Activated CD4-positive, alpha-beta T cell treated with anti-CD3 and anti-CD28 coated beads, Interleukin-2, Interleukin-6, amounts not matched to agents 100 ng/mL and 50 ng/mL, durations not matched to agents 16 hours and 8 hours (primary cell): ENCODE data around the gene S100A2.
"Not testable (repeated sequence)": the region's sequence is repeated elsewhere in the genome, so short reads cannot be mapped to it uniquely, and the experiment has no call there.

ENCODE experiments used
- DNase-seq: peaks from one replicate; pipeline ENCODE4 v3.0.0-alpha.2; 2020

S100A2 gene

DNA sequence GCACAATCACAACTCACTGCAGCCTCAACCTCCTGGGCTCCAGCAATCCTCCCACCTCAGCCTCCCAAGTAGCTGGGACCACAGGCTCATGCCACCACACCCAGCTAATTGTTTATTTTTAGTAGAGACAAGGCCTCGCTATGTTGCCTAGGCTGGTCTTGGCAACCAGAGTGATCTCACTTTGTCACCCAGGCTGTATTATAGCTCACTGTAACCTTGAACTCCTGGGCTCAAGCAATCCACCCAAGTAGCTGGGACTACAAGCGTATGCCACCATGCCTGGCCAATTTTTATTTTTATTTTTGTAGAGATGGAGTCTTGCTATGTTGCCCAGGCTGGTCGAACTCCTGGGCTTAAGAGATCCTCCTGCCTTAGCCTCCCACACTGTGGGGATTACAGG is 3.6 kb downstream of the S100A2 start:
- DNase-seq, result not testable (repeated sequence)

DNA sequence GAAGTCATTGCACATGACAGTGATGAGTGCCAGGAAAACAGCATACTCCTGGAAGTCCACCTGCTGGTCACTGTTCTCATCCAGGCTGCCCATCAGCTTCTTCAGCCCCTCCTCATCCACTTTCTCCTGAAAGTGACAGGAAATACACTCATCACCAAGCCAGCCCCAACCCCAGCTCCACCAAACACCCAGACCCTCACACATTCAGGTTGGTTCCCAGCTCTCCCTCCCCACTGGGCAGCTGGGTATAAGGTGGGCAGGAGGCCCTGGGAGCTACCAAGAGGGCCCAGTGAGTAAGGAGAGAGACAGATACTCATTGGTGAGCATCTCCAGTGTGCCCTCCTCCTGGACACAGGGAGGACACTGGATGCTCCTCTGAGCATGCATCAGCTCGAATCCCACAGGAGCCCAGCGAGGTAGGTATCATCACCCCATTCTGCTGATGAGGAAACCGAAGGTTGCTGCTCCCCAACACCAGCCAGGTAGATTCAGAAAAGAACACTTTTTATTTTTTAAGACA is 4.1 kb downstream of the S100A2 start:
- DNase-seq, result no peak

DNA sequence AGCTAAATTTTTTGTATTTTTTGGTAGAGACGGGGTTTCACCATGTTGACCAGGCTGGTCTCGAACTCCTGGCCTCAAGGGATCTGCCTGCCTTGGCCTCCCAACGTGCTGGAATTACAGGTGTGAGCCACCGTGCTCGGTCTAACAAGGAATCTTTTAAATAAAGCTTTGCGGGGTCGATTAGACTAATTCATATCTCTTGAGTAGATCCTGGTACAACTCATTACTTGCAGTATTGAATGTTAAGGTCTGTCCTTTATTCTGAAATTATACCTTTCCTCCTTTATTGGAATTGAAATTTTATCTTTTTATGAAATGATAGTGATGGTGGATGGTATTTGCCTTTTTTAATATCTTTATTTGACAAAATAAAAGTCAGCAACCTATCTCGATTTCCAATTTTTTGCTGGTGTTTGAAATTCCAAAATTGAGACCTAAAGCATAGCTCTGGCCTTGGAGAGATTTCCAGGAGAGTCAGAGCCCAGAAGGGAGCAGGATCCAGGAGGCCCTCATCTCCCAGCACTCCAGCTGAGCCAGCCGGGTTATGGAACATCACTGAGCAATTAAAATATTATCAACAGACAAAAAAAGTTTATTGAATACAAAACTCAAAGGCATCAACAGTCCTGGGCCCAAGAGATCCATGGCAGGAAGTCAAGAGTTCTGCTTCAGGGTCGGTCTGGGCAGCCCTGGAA is 4.7 kb downstream of the S100A2 start:
- DNase-seq, result no peak

DNA sequence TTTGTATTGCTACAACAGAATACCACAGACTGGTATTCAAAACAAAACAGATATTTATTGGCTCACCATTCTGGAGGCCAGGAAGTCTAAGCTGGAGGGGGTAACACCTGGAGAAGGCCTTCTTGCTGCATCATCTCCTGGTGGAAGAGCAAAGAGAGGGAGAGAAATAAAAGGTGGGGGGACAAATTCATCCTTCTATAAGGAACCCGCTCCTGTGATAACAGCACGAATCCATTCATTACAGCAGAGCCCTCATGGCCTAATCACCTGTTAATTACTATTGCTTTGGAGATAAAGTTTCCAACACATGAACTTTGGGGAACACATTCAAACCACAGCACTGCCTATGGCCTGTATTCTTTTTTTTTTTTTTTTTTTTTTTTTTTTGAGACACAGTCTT is 5.4 kb downstream of the S100A2 start:
- DNase-seq, result no peak

DNA sequence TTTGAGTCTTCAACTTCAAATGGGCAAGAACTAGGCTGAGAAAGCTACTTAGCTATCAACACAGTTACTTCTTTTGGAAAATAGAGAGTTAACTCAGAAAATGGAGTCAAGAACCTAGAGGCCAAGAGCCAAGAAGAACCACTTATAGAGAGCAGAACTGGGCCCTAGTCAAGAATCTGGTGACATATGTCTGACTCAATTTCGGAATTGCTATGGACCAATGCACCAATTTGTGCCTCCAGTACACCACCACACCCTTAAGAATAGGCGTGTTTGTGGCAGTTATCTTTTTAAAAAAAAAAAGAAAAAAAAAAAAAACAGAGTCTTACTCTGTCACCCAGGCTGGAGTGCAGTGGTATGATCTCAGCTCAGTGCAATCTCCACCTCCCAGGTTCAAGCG is 7.8 kb downstream of the S100A2 start:
- DNase-seq, result no peak

DNA sequence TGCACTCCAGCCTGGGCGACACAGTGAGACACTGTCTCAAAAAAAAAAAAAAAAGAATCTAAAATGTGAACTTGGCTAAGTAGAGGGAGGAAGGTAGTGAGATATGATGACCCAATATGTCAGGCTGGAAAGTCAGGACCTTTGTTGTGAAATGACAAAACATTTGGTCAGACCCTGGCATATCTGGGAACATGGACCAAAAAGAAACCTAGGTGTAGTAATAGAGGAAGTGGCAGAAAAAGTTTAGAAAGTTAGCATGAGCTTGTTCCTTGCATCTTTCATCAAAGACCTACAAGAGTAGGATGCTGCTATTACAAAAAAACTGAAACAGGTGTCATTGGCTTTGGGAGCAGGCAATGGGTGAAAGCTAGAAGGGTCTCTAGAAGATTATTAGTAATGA is 9.3 kb downstream of the S100A2 start:
- DNase-seq, result no peak

DNA sequence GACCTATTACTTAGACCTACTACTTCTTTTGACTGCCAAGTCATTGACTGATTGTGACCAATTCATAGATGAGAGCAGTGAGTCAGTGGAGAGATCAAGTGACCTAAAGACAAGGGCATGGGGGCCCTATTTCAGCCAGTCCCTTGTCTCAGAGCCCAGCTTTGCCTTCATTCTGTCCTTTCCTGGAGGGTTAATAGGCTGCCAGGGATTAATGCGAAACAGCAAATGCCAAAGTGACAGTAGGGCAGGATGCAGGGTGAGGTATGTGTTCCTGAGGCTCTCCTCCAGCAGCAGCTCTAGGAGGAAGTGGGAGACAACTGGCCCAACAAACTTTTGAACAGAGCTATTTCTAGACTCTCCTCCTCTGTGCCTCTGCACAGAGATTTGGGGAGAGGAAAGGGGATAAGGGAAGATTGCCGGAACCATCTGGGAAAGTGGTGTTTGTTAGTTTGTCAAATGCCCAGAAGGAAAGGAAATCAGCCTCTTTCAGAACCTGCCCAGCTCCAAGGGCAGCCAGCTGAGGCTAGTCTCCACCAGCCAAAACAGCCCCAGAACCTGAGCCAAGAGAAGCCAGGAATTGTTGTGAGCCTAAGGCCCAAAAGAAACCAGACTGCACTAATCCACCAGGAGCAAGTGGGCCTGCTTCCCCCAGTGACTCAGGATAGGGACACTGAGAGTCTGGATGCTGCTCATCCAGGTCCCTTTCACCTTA is 11.7 kb downstream of the S100A2 start:
- no peak for DNase-seq

DNA sequence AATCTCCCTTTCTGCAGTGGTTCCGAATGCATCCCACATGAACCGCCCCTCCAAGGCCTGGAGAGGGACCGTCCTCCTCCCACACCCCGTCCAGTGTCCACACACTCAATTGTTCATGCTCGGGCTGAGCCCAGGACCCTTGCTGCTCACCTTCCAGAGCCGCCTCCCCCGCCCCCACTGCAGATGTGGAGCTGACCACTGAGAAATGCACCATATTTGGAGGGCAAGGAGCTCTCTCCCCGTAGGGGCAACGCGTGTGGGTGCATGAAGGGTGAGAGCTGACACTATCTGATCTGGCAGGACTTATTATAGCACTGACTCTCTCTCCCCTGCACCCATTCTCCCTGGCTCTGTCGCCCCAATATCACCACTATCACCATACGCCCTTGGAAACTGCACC is 12.5 kb downstream of the S100A2 start:
- no peak for DNase-seq

DNA sequence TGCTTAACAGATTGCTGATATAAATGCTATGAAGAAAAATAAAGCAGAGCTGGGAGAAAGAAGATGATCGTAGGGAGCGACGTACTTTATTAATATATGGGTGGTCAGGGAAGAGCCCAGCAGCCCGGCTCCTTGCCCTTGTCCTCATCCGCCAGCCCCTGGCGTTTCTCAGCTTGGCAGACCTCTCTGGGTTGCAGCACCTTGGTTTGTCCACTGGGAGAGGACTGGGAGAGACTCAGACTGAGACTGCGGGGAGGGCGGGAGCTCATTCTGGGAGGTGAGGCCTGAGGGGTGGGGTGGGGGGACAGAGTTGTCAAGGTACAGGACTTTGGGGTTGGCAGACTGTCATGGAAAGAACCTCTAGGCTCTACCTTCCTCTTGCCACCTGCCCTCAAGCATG is 13.3 kb downstream of the S100A2 start:
- DNase-seq, result no peak

DNA sequence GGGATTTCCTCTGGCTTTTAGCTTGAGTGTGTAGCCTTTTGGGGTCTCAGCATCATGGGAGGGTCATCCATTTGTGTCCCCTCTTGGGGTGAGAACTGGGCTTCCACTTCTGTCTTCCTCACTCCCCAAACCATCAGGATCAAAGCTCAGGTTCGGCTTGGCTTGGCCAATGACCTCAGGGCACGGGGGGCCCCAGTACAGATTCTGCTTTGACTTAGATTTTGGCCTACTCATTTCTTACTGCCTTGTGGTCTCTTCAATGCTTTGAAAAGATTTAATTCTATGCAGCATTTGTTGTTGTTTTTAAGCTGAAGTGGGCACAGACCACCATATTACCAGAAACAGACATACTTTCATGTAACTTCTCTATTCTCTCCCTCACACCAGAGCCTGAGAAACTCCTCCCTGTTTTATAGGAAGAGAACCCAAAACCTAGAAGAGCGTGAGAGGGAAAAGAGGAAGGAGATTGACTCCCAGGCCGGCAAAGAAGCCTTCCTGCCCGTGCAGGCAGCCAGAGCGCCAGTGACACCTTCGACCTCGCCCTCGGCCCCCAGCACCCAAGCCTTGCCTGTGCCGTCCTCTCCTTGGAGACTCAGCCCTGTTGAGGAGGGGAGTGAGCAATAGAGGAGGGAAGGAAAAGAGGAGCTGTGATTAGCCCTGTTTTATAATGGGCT is 14.7 kb downstream of the S100A2 start:
- DNase-seq, result no peak

DNA sequence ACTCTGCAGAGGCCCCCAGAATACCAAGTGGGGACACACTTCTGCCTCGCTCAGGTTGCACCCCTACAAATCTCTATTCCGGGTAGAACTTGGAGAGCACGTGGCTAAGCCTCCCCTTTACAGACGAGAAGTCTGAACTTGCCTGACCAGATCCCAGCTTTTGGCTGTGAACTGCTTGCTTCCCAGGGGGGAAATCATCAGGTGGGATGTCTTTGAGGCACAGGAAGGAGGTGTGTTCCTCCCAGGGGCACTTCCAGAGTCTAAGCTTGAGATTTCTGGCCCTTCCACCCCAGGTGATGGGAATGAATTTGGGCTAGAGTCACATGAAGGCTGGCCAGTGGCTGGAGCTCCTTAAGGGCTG is 15.3 kb downstream of the S100A2 start:
- no peak for DNase-seq

DNA sequence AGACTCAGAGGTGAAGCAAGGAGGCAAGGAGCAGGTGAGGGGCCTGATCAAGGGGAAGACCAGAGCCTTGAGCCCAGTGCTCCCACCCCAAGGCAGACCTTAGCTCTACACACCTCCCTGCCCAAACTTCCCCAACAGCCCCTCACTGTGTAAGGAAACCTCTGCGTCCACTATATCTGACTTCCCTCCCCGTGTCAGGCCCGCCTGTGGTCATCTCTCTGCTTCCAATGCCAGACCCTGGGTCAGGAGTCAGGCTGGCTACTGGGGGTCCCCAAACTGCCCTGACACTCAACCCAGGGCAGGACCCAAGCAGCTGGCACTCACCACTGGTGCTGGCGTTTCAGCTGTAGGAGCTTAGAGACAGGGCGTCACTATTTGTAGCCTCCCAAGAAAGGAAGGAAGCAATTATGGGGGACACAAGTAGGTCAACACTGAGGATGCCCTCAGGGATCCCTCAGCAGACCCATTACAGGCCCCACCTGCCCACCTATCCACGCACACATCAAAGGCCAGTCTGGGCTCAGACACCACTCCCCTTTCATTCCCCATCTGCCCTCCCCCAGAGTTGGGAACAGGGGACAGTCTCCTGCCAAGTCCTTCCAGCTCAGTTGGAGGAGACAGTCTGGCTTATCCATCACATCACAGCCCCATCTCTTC is 15.8 kb downstream of the S100A2 start:
- DNase-seq, result no peak

DNA sequence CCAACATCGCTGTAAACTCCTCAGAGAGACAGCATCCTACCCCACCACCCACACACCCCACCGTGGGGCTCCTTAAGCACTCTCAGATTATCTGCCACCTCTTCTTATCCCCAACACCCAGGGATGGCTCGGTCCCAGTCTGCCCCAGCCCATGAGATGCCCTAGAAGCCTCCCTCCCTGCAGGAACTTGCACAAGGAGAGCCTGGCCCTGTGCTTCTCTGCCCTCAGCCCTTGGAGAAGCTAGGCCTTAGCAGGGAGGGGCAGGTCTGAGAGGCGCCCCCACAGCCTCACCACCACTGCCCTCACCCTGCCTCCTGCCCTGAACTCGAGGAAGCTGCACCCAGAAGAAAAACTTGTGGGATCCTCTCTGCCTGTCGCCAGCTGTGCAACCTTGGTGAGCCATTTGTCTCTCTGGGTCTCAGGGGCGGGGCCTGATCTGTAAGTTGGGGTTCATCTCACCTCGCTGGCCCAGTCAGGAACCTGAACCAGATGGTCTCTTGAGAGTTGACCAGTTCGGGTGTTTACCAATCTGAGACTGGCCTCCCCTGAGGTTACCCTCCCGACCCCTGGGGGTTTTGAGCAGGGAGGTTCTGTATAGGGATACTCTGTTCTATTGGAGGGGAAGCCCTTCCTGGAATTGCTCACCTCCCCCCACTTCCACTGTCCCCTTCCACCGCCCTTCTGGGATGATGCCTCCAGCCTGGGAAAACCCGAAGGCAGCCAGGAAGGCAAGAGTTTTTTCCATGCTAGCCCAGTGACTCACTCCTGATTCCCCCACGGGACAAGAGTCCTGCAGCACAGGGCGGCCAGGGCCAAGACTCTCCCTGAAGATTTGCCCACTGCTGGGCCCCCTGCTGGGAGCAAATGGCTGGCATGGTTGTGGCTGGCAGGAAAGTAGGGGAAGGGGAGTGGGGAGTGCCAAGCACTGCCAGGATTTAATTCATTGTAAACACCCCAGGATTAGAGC is 16.6 kb downstream of the S100A2 start, which contains the start of gene S100A3:
TSS of gene S100A3 (minus strand) at position 537 of the 967 bp plus-strand sequence. CDS start 773 bp downstream, outside the sequence.
- DNase-seq, result no peak

DNA sequence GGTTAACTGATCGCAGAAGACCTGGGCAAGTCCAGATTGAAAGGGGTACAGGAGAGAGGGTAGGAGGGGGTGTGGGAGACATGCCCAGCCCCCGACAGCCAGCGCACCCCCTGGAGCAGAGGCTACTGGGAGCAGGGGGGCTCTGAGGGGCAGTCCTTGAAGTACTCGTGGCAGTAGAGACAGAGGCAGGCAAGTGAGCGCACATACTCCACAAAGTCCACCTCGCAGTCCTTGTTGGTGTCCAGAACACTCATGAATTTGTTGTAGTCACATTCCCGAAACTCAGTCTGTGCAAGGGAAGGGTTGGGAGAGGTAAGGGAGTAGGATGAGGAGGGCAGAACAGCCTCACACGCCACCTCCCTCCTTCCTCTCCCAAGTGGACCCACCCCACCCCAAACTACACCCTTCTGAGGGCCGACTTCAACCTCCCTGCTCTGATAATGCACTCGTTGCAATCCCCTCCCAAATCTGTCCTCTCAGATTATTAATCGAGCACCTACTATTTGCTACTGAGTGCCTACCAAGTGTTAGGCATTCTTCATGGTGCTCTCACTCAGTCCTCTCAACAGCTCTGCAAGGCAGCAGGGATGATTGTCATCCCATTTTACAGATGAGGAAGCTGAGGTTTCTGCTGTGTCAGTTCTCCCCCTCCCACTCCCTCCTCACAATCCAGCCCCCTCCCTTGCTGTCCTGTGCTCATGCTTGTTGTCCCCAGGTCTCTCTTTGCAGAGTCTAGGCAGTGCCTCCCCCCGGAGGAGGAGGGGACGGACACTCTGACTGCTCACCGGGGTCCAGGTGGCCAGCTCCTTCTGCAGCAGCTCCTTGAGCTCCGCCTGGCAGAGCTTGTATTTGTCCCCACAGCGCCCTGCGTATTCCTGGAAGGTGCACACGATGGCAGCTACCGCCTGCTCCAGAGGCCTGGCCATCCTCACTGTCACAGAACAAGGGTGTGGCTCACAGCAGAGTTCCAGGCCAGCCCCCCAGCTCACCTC is 17.8 kb downstream of the S100A2 start:
- no peak for DNase-seq

DNA sequence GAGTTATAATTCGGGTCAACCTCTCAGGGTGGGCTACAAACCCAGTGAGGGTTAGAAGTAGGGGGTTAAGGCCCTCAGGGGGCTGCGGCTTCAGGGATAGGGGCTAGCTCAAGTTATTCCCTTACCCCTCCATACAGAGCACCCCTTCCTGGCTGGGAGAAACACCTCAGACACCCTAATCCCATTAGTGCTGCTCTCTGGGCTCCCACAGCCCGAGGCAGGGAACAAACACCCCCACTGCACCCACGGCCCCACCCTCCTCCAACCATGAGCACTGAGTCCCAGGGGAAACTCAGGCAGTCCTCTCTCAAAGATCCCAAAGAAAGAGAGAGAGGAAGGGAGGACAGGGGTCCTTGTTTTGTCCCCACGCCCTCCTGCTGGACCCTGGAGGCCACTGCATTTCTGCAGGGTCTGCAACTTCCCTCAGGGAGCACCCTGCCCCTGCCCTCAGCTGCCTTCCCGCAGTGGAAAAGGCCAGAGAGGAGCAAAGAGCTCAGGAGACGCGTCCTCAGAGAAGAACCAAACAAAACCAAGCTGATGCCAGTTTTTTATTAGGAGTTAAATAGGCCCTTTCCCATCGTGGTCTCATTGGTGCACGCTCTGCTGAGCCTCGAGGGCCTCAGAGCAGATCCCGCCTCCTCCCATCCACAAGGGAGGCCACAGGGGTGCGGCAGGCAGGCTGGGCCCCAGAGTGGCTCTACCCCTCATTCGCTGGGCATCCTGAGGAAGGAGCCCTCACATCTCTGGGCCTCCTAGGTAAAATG is 18.7 kb downstream of the S100A2 start:
- DNase-seq, result no peak

DNA sequence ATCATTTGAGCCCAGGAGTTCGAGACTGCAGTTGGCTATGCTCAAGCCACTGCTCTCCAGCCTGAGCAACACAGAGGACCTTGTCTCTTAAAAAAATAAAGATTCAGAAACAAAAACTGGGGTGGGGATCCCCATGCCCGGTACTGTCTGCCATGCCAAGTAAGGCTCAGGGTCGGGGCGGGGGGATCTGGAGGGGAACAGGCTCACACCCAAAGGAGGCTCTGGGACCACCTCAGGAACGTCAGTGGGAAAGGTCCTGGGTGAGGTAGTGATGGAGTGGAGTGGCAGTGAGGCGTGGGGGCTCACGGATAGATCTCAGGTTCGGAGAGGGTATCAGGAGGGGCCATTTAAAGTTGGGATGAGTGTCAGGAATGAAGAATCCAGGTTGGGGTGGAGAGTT is 19.3 kb downstream of the S100A2 start:
- DNase-seq, result no peak

DNA sequence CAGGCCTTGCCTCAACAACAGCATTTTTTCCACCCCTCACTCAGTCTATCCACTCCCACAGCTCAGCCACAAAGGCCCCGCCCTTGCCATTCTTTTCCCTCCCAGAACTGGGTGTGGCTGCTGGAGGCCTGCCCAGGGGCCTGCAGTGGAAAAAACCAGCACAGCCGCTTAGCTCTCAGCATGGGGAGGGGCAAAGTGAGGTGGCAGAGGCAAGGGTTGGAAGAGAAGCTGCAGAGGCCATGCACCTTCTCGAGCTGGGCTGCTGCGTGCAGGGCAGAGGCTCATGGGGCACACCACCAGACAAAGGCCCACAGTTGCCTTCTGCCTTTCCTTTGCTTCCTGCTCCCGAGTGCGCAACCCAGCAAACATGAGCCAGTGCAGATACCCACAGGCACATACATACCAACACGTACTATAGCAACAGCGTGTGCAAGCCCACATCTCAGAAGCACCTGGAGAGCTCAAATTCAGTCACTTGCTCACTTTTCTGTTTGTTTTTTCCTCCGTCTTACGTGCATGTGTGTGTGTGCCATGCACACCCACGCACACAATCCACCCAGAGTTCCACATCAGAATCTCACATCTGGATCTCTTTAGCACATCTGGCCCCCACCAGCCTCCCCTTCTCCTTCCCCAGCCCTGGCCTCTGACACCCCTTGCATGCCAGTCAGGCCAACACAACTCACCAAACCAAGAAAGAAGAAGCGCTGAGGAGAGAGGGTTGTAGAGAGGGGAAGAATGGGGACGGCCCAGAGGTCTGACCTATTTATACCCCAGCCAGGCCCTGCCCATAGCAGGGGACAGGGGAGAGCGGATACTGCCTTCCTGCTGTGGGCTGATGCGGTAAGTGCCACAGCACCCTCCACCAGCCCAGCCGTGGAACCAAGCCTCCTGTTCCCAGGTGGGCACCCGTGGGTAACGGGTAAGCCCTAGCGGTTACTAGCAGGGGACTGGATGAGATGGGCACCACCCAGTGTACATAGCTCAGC is 20.3 kb downstream of the S100A2 start, which contains the start of gene S100A4:
TSS of gene S100A4 (minus strand) at position 740 of the 989 bp plus-strand sequence. CDS start 1,012 bp downstream, outside the sequence.
- peak; percentile 97 for DNase-seq

DNA sequence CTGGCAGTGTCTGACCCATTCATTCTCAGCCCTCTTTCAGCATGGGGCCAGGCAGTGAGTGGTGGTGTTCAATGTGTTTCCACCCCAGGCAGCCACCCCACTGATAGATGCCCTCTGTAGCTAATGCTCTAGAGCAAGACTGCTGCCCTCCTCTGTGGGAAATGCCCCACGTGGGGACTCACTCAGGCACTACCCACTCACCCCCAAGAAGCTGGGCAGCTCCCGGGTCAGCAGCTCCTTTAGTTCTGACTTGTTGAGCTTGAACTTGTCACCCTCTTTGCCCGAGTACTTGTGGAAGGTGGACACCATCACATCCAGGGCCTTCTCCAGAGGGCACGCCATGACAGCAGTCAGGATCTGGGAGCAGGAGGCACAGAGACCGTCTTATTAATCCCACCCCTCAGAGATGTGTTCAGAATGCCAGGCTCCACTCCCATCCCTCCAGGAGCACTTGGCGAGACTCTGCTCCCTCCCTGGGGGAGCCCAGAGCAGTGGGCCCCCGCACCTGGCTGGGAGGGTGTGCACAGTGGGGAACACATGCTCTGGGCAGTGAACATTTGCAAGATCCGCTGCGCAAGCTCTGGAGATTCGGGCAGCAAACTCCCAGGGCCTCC is 21.1 kb downstream of the S100A2 start:
- no peak for DNase-seq
